Lower leg skin (tissue), 4 donors: ENCODE measurements around the gene PDE8B. TPM values are rescaled to one million over a fixed set of nuclear protein-coding genes. Genes with fewer than 3 reads are reported as not detected.

Source experiments
- DNase-seq, 2 donors: peaks; one replicate each; pipeline ENCODE4 v3.0.0-alpha.2; 2019; ENCODE audit warnings: low spot score in 2 of 2
- H3K4me3 ChIP-seq: fragments of 200-600 bp; sonication (generic); 2 replicates; pipeline ENCODE4 v1.5.1; 2017; ENCODE audit warnings: mild to moderate bottlenecking, low read depth; ENCODE audit not compliant: poor library complexity, severe bottlenecking
- POLR2A ChIP-seq, 2 donors: fragments of 450-650 bp; IDR thresholded peaks; one replicate each; pipeline ENCODE4 v1.6.1; 2016 to 2017; ENCODE audit warnings: antibody characterized with exemption in 2 of 2, mild to moderate bottlenecking in 1 of 2, moderate library complexity in 1 of 2
- WGBS, 2 donors: methylation state at CpG; one replicate each; pipeline ENCODE4 v1.1.5; 2018; 5-methylcytosine and 5-hydroxymethylcytosine counted together
- intact Hi-C: fragments of 100-400 bp; cut with DNase I; formaldehyde crosslinking; loops from one replicate; pipeline ENCODE4 v1.15.0; 2023; ENCODE audit warnings: low total_unique reads
- total RNA-seq, 4 donors: library from RNA; depleted of rRNA; stranded (reverse); fragments of >200 nt; gene quantifications; one replicate each; pipeline ENCODE4 v1.1.0, GENCODE V29; 2016
- TF ChIP-seq, protein P1 (sequence below), 3 donors: fragments of 450-650 bp; IDR thresholded peaks; one replicate each; pipeline ENCODE4 v1.5.1; 2016; ENCODE audit warnings: antibody characterized with exemption in 3 of 3, mild to moderate bottlenecking in 3 of 3, moderate library complexity in 2 of 3

The PDE8B gene, protein sequence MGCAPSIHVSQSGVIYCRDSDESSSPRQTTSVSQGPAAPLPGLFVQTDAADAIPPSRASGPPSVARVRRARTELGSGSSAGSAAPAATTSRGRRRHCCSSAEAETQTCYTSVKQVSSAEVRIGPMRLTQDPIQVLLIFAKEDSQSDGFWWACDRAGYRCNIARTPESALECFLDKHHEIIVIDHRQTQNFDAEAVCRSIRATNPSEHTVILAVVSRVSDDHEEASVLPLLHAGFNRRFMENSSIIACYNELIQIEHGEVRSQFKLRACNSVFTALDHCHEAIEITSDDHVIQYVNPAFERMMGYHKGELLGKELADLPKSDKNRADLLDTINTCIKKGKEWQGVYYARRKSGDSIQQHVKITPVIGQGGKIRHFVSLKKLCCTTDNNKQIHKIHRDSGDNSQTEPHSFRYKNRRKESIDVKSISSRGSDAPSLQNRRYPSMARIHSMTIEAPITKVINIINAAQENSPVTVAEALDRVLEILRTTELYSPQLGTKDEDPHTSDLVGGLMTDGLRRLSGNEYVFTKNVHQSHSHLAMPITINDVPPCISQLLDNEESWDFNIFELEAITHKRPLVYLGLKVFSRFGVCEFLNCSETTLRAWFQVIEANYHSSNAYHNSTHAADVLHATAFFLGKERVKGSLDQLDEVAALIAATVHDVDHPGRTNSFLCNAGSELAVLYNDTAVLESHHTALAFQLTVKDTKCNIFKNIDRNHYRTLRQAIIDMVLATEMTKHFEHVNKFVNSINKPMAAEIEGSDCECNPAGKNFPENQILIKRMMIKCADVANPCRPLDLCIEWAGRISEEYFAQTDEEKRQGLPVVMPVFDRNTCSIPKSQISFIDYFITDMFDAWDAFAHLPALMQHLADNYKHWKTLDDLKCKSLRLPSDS
- total RNA-seq = 1 to 10 TPM; 2.3 to 4.5 (median 2.6) TPM

DNA sequence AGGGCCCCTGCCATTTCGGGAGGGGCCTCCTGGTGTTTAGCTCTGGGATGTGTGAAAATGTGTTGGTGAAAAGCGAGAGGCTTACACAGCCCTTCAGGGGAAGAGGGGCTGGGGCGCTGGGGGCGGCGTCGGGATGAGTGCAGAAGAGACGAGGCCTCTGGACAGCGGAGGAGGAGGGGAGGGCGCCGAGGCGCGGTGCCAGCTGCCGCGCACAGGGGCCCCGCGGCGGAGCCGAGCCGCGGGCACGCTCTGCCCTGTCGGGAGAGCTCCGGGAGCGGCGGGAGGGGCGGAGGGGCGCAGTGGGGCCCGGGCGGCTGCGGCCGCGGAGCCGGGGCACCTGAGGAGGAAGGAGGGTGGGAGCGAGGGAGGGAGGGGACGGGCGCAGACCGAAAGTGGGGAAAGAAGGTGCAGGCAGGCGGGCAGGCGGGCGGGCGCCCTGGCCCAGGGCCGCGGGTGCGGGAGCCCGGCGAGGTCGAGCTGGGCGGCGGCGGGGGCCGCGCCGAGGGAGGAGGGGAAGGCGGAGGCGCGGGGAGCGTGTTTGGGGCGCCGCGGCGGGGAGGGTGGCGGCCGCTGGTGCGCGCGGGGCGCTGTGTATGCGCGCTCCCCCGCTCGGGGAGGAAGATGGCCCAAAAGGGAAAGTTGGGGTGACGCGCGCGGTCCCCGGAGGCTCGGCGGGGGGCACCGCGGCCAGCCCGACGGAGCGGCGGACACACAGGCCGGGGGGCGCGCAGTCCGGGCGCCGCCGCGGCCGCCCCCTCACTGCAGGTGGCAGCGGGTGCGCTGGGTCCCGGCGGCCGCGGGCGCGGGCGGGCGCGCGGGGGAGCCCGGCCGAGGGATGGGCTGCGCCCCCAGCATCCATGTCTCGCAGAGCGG lies at the start of gene PDE8B:
PDE8B (plus strand) TSS at position 590 of the 873 bp plus-strand sequence; CDS start at position 836, 246 bp downstream.
- DNase-seq = no peak
- intact Hi-C loops = no loop called here
- TF ChIP-seq POLR2A (IDR thresholded peaks at IDR 0.05) = no peak
- TF ChIP-seq, protein P1, sequence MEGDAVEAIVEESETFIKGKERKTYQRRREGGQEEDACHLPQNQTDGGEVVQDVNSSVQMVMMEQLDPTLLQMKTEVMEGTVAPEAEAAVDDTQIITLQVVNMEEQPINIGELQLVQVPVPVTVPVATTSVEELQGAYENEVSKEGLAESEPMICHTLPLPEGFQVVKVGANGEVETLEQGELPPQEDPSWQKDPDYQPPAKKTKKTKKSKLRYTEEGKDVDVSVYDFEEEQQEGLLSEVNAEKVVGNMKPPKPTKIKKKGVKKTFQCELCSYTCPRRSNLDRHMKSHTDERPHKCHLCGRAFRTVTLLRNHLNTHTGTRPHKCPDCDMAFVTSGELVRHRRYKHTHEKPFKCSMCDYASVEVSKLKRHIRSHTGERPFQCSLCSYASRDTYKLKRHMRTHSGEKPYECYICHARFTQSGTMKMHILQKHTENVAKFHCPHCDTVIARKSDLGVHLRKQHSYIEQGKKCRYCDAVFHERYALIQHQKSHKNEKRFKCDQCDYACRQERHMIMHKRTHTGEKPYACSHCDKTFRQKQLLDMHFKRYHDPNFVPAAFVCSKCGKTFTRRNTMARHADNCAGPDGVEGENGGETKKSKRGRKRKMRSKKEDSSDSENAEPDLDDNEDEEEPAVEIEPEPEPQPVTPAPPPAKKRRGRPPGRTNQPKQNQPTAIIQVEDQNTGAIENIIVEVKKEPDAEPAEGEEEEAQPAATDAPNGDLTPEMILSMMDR (IDR thresholded peaks at IDR 0.05) = no peak
- WGBS, 2 donors = 2 to 3% methylated on average over 44 to 110 of the region's 110 CpGs
- H3K4me3 ChIP-seq = peak within 1 kb of the TSS; percentile 39

DNA sequence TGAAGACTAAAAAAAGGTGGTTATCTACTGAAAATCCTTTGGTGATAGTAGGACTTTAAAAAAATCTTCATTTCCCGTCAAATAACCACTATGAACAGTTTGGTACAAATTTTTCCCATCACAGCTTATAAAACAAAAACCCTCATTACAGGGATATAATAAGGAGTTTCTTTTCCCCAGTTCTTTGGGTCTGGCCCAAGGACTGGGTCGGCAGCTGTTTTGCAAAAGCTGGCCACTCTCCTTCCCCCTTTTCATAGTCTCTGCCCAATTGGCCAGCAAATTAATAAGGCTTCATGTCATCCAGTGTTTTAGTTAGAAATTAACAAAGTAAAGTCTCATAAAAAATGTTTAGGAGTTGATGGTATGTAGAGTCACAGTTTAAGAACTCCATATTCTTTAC lies 47.0 kb upstream of the PDE8B start:
- no peak overlapping the region for H3K4me3 ChIP-seq
- DNase-seq = no peak
- no peak for TF ChIP-seq POLR2A (IDR thresholded peaks at IDR 0.05)
- TF ChIP-seq, protein P1 (IDR thresholded peaks at IDR 0.05) = no peak
- WGBS, 2 donors = 77 to 84% methylated on average over 2 of the region's 2 CpGs
- intact Hi-C loops = no loop called here

DNA sequence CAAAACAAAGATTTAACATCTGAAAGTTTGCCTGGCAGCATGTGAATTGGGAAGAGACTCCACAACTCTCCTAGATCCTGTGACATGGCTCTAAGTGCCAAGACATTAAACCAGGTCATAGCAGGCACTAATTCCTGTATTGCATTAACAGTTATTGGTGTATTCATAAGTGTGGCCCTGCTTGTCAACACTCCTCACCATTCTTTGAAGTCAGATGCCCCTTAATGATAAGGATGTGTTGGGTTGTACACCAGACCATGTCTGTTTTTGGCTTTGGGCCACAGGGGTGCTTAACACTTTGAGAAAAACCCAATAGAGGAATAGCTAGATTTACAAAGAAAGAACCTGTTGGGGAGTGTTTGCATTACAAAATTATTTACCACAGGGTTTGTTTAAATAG lies 43.4 kb upstream of the PDE8B start:
- intact Hi-C loops = no loop called here
- TF ChIP-seq, protein P1 (IDR thresholded peaks at IDR 0.05) = no peak
- no peak for TF ChIP-seq POLR2A (IDR thresholded peaks at IDR 0.05)

DNA sequence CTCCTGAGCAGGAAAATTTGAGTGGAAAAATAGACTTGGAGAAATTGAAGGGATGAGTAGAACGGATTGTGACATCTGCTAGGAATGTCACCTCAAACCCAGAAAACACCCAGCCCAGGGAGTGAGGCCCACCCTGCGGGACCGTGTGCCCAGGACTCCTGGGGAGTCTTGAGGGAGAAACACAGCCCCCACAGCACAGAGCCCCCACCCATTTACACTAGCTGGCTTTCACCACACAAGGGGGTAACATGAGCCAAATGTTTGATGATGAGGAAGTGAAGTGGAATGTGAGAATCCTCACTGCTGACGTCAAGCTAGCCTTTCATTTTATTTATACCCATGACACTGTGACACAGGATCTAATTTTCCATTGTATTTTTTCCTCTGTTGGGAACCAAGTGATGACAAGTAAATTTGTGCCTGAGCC lies 42.8 kb upstream of the PDE8B start:
- no peak overlapping the region for H3K4me3 ChIP-seq
- WGBS, 2 donors = 29 to 42% methylated on average over 4 of the region's 4 CpGs
- DNase-seq = peak; percentile 35 to 81
- no peak for TF ChIP-seq POLR2A (IDR thresholded peaks at IDR 0.05)
- TF ChIP-seq, protein P1 (IDR thresholded peaks at IDR 0.05) = no peak
- intact Hi-C loops = no loop called here

More for the DNA sequence above, 43.4 kb upstream of the PDE8B start:
- DNase-seq = no peak
- H3K4me3 ChIP-seq = no peak overlapping the region

DNA sequence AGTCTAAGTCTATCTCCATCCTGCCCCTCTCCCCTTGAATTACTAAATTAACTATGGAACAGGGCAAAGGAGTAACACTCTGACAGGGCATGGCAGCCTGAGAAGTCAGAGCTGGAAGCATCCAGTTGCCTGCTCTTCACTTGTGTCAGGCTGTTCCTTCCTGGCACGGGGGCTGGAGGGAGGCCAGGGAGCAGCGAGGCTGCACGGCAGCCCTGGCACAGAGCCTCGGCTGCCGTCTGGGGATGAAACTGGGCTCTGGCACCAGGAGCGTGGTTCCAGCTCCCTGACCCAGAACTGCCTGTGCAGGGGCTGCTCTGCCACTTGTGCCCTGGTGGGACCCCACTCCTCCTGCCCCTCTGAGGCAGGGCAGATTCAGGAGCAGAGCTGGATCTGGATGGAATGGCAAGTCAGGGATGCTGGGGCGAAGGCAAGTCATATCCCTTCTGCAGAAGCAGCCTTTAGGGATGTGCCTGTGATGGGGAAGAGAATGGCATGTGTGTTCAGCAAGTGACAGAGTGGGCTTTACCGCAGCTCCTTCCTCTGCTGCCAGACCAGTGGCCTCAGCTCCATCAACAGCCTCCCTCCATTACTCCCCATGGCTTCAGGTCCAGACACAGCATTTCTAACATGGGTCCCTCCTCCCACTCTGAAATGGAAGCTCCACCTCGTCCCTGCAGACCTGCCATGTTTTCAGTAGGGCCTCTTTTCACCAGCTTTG lies 42.2 kb upstream of the PDE8B start:
- WGBS, 2 donors = 18 to 20% methylated on average over 8 to 9 of the region's 9 CpGs
- no peak for TF ChIP-seq POLR2A (IDR thresholded peaks at IDR 0.05)
- TF ChIP-seq, protein P1 (IDR thresholded peaks at IDR 0.05) = no peak
- peak in 1 of 2 donors; percentile 89 for DNase-seq
- intact Hi-C loops = no loop called here
- no peak overlapping the region for H3K4me3 ChIP-seq
